Liver (tissue), 9 donors: ENCODE data around the gene CRYBA2. TPM values are rescaled to one million over a fixed set of nuclear protein-coding genes. Genes with fewer than 3 reads are reported as not detected.

Experiments
- DNase-seq: peaks from one replicate; pipeline ENCODE4 v3.0.0-alpha.2; 2017; ENCODE audit warnings: low spot score
- H3K27ac ChIP-seq, 2 donors: one replicate each; pipeline ENCODE4 v1.7.0; 2013; ENCODE audit warnings: inconsistent platforms in 2 of 2, low read length in 2 of 2, control low read depth in 1 of 2, low read depth in 1 of 2, mild to moderate bottlenecking in 1 of 2
- H3K27me3 ChIP-seq, 4 donors: one replicate each; pipeline versions ENCODE4 v1.6.1 to v1.7.0; 2013; ENCODE audit warnings: low read length in 3 of 4, inconsistent platforms in 1 of 4, mild to moderate bottlenecking in 1 of 4, moderate library complexity in 1 of 4; ENCODE audit not compliant: control insufficient read depth in 4 of 4, insufficient read depth in 4 of 4
- H3K36me3 ChIP-seq, 4 donors: one replicate each; pipeline versions ENCODE4 v1.6.1 to v1.7.0; 2013; ENCODE audit warnings: low read length in 3 of 4, mild to moderate bottlenecking in 3 of 4, low read depth in 1 of 4, moderate library complexity in 1 of 4; ENCODE audit not compliant: control insufficient read depth in 4 of 4, insufficient read depth in 3 of 4
- H3K4me1 ChIP-seq, 4 donors: one replicate each; pipeline versions ENCODE4 v1.6.1 to v1.7.0; 2013; ENCODE audit warnings: low read length in 3 of 4, mild to moderate bottlenecking in 3 of 4, moderate library complexity in 1 of 4; ENCODE audit not compliant: control insufficient read depth in 4 of 4, insufficient read depth in 4 of 4
- H3K4me3 ChIP-seq, 3 donors: one replicate each; pipeline versions ENCODE4 v1.6.1 to v1.7.0; 2013; ENCODE audit warnings: low read length in 3 of 3, control low read depth in 1 of 3, low read depth in 1 of 3, mild to moderate bottlenecking in 1 of 3
- H3K9ac ChIP-seq, 2 donors: one replicate each; pipeline ENCODE4 v1.7.0; 2013; ENCODE audit warnings: low read length in 2 of 2, mild to moderate bottlenecking in 2 of 2, moderate library complexity in 2 of 2, control low read depth in 1 of 2, low read depth in 1 of 2
- H3K9me3 ChIP-seq, 4 donors: one replicate each; pipeline versions ENCODE4 v1.6.1 to v1.7.0; 2013; ENCODE audit warnings: low read length in 3 of 4; ENCODE audit not compliant: control insufficient read depth in 4 of 4
- ATF3 ChIP-seq: IDR thresholded peaks from 2 replicates; pipeline ENCODE4 v1.6.1; 2016; ENCODE audit warnings: antibody characterized with exemption
- CTCF ChIP-seq: fragments of 150-350 bp; IDR thresholded peaks from 2 replicates; pipeline ENCODE4 v1.5.1; 2017; ENCODE audit warnings: improper control_type of control experiment, low read depth, low read length; ENCODE audit not compliant: missing input control
- EGR1 ChIP-seq, 2 donors: IDR thresholded peaks; 2 replicates each; pipeline ENCODE4 v1.6.1; 2016 to 2018; ENCODE audit warnings: antibody characterized with exemption in 2 of 2, low read depth in 2 of 2
- FOXA1 ChIP-seq: IDR thresholded peaks from 2 replicates; pipeline ENCODE4 v1.6.1; 2016; ENCODE audit warnings: antibody characterized with exemption
- HNF4G ChIP-seq: IDR thresholded peaks from 2 replicates; pipeline ENCODE4 v1.6.1; 2016; ENCODE audit warnings: antibody characterized with exemption
- JUND ChIP-seq, 2 donors: IDR thresholded peaks; 2 replicates each; pipeline ENCODE4 v1.6.1; 2016; ENCODE audit warnings: antibody characterized with exemption in 2 of 2
- MAX ChIP-seq: IDR thresholded peaks from 2 replicates; pipeline ENCODE4 v1.6.1; 2016; ENCODE audit warnings: antibody characterized with exemption
- NR2F2 ChIP-seq: IDR thresholded peaks from 2 replicates; pipeline ENCODE4 v1.6.1; 2016; ENCODE audit warnings: antibody characterized with exemption
- REST ChIP-seq: IDR thresholded peaks from 2 replicates; pipeline ENCODE4 v1.6.1; 2016; ENCODE audit warnings: antibody characterized with exemption, mild to moderate bottlenecking
- SP1 ChIP-seq: IDR thresholded peaks from 2 replicates; pipeline ENCODE4 v1.6.1; 2018; ENCODE audit warnings: antibody characterized with exemption, mild to moderate bottlenecking
- TAF1 ChIP-seq: conservative IDR thresholded peaks from 2 replicates; pipeline ENCODE4 v1.6.1; 2016; ENCODE audit warnings: antibody characterized with exemption, mild to moderate bottlenecking
- ZBTB33 ChIP-seq: IDR thresholded peaks from 2 replicates; pipeline ENCODE4 v1.6.1; 2016; ENCODE audit warnings: antibody characterized with exemption
- WGBS: extraction: QIAGEN DNeasy Blood & Tissue Kit; methylation state at CpG from one replicate; pipeline ENCODE4 v1.1.7; 2013; 5-methylcytosine and 5-hydroxymethylcytosine counted together
- polyA plus RNA-seq, 2 donors: library from polyadenylated mRNA; stranded (reverse) in 1 of 2; unstranded in 1 of 2; fragments of 200-250 nt in 1 of 2; fragments of >200 nt in 1 of 2; fragmentation: Nextera tagmentation in 1 of 2; extraction: Ambion mirVana in 1 of 2; gene quantifications; one replicate each; pipeline versions ENCODE4 v1.2.1 to v1.2.3, GENCODE V29; 2013 to 2015
- total RNA-seq, 2 donors: library from RNA; depleted of rRNA; stranded (reverse); fragments of >200 nt; gene quantifications; one replicate each; pipeline ENCODE4 v1.2.3, GENCODE V29; 2014
- donor health status: healthy.
- donor health status: healthy.
- donor health status: healthy.
- donor health status: healthy.
- donor health status: healthy.

The CRYBA2 gene
- total and polyA plus RNA-seq, 4 donors = not detected

- no peaks in the 10 kb centered on the region for H3K36me3 ChIP-seq
- no peaks in the 10 kb centered on the region for H3K27me3 ChIP-seq
- H3K9ac ChIP-seq = no peak overlapping the region
- TF ChIP-seq SP1 (no peak), JUND (IDR thresholded peaks at IDR 0.05) (no peak)
- DNase-seq = no peak
- WGBS = 62% methylated on average over 18 of the region's 18 CpGs
- H3K9me3 ChIP-seq = peaks cover 0 to 3% (median 0%) of the 10 kb centered on the region in 4 donors
- no peak overlapping the region for H3K27ac ChIP-seq
- no peak overlapping the region for H3K4me3 ChIP-seq
- no peaks in the 10 kb centered on the region for H3K4me1 ChIP-seq
Measured at GRCh38 chr2:218953366-218953954, 39.8 kb downstream of the CRYBA2 start.

GRCh38 chr2:218952160-218952559 lies 41.1 kb downstream of the CRYBA2 start:
- Histone ChIP-seq H3K9me3 (peaks cover 0 to 3% (median 0%) of the 10 kb centered on the region in 4 donors), H3K27ac (no peak overlapping the region), H3K27me3 (no peaks in the 10 kb centered on the region), H3K36me3 (no peaks in the 10 kb centered on the region), H3K4me3 (no peak overlapping the region), H3K4me1 (no peaks in the 10 kb centered on the region), H3K9ac (no peak overlapping the region)
- TF ChIP-seq NR2F2 = no peak
- no peak for TF ChIP-seq CTCF
- TF ChIP-seq ZBTB33 = no peak
- TF ChIP-seq HNF4G = no peak
- no peak for TF ChIP-seq REST
- TF ChIP-seq TAF1 = no peak
- no peak for TF ChIP-seq MAX
- TF ChIP-seq EGR1 (IDR thresholded peaks at IDR 0.05; ENCODE audit: low read depth in 2 of 2) = no peak
- WGBS = 93% methylated on average over 7 of the region's 7 CpGs
- DNase-seq = no peak

GRCh38 chr2:218946621-218947020 lies 46.6 kb downstream of the CRYBA2 start:
- Histone ChIP-seq H3K9ac (no peak overlapping the region), H3K27me3 (peaks cover 0 to 6% (median 0%) of the 10 kb centered on the region in 4 donors), H3K4me3 (no peak overlapping the region), H3K36me3 (no peaks in the 10 kb centered on the region), H3K9me3 (no peaks in the 10 kb centered on the region), H3K27ac (no peak overlapping the region), H3K4me1 (no peaks in the 10 kb centered on the region)
- no peak for DNase-seq
- WGBS = 79% methylated on average over 1 of the region's 1 CpG
- TF ChIP-seq JUND (IDR thresholded peaks at IDR 0.05) = no peak
- no peak for TF ChIP-seq SP1
- no peak for TF ChIP-seq NR2F2
- TF ChIP-seq FOXA1 = no peak
- TF ChIP-seq ATF3 = no peak
- no peak for TF ChIP-seq ZBTB33
- TF ChIP-seq TAF1 = no peak
- no peak for TF ChIP-seq REST
